Endodermal cell (in vitro differentiated cells): Measurements from ENCODE around the gene DMRTC1. TPM values are rescaled to one million over a fixed set of nuclear protein-coding genes. Genes with fewer than 3 reads are reported as not detected.
"Not testable (repeated sequence)": the region's sequence is repeated elsewhere in the genome, so short reads cannot be mapped to it uniquely, and the experiment has no call there.

Experiments
- DNase-seq: peaks from one replicate; pipeline ENCODE4 v3.0.0-alpha.2; 2017
- H3K27ac ChIP-seq: 2 replicates; pipeline ENCODE4 v1.5.1; 2013; ENCODE audit warnings: mild to moderate bottlenecking, low read depth, low read length, moderate library complexity
- H3K27me3 ChIP-seq: 2 replicates; pipeline ENCODE4 v1.6.1; 2013; ENCODE audit warnings: mild to moderate bottlenecking, low read length, moderate library complexity; ENCODE audit not compliant: insufficient read depth, control insufficient read depth, poor library complexity, severe bottlenecking
- H3K36me3 ChIP-seq: 2 replicates; pipeline ENCODE4 v1.7.0; 2013; ENCODE audit warnings: mild to moderate bottlenecking, low read length, moderate library complexity; ENCODE audit not compliant: control insufficient read depth, insufficient read depth
- H3K4me1 ChIP-seq: one replicate; pipeline ENCODE4 v1.7.0; 2013; ENCODE audit warnings: low read length; ENCODE audit not compliant: control insufficient read depth, insufficient read depth
- H3K4me3 ChIP-seq: 2 replicates; pipeline ENCODE4 v1.5.1; 2013; ENCODE audit warnings: mild to moderate bottlenecking, low read length, moderate library complexity
- H3K9ac ChIP-seq: 2 replicates; pipeline ENCODE4 v1.6.1; 2013; ENCODE audit warnings: mild to moderate bottlenecking, low read length, moderate library complexity; ENCODE audit not compliant: poor library complexity, severe bottlenecking; ENCODE audit errors: extremely low read depth
- H3K9me3 ChIP-seq: 2 replicates; pipeline ENCODE4 v1.6.1; 2013; ENCODE audit warnings: mild to moderate bottlenecking, low read length, moderate library complexity; ENCODE audit not compliant: control insufficient read depth
- H3K27ac Mint-ChIP-seq: 2 replicates; pipeline ENCODE4 v1.8.0; 2020; ENCODE audit warnings: mixed read lengths
- H3K27me3 Mint-ChIP-seq: 2 replicates; pipeline ENCODE4 v1.8.0; 2021; ENCODE audit warnings: mild to moderate bottlenecking, mixed read lengths; ENCODE audit not compliant: insufficient read depth
- H3K36me3 Mint-ChIP-seq: 2 replicates; pipeline ENCODE4 v1.8.0; 2020; ENCODE audit warnings: low read depth, mixed read lengths
- H3K4me1 Mint-ChIP-seq: 2 replicates; pipeline ENCODE4 v1.8.0; 2020; ENCODE audit warnings: mixed read lengths
- H3K4me3 Mint-ChIP-seq: 2 replicates; pipeline ENCODE4 v1.8.0; 2020; ENCODE audit warnings: mild to moderate bottlenecking, moderate library complexity, mixed read lengths
- H3K9me3 Mint-ChIP-seq: 2 replicates; pipeline ENCODE4 v1.8.0; 2020; ENCODE audit warnings: mild to moderate bottlenecking, mixed read lengths
- WGBS, 2 experiments: methylation state at CpG; one replicate each; pipeline versions ENCODE4 v1.1.5 to v1.1.7; 2013; ENCODE audit warnings: missing lambda C conversion rate in 2 of 2, mixed read lengths in 1 of 2; ENCODE audit not compliant: insufficient coverage in 1 of 2, insufficient read length in 1 of 2; 5-methylcytosine and 5-hydroxymethylcytosine counted together
- long read RNA-seq, 4 experiments: library from polyadenylated mRNA in 2 of 4; library from RNA in 1 of 4; library from capped mRNA in 1 of 4; stranded (forward) in 3 of 4; unstranded in 1 of 4; transcript quantifications; one replicate each; pipeline ENCODE4 v2.0.0, GENCODE V29; 2020 to 2021; ENCODE audit warnings: inconsistent platforms in 1 of 4
- polyA plus RNA-seq, 2 experiments: library from polyadenylated mRNA; stranded (reverse); fragments of 50-300 nt; gene quantifications; one replicate each; pipeline ENCODE4 v1.2.3, GENCODE V29; 2013
- total RNA-seq, 2 donors: library from RNA; stranded (reverse); fragmentation: NEBNext Ultra II Directional in 1 of 2; extraction: Animal tissue kit (Norgen Biotek cat#: 25700) in 1 of 2; gene quantifications; 2 replicates in 1 of 2; 3 replicates in 1 of 2; pipeline ENCODE4 v1.2.1, GENCODE V29; 2021

DMRTC1 gene, protein sequence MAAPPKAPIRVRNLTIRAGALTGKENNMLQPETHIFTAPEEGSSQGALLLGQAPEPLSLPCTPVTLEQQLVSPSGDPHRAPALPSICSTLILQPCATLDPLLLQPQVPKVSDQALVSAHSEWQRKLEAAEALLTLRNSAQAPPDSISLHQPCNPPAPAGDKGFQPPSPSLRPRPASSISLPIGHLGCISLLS
- total RNA-seq, result not detected
- 0.18 TPM for polyA plus RNA-seq (2013, experiment 1 of 2)
- polyA plus RNA-seq (2013, experiment 2 of 2), result 0.25 TPM
- long read RNA-seq, experiment 1, partial matches to known transcripts, result 0 of 1 reads
- long read RNA-seq, experiment 1, other reads (novel, unspliced or antisense), result 1 of 1 reads
- long read RNA-seq, experiment 2, partial matches to known transcripts, result 0 of 2 reads
- long read RNA-seq, experiment 2, other reads (novel, unspliced or antisense), result 2 of 2 reads
- long read RNA-seq, experiment 3, result 0 reads
- long read RNA-seq, experiment 4, partial matches to known transcripts, result 0 of 2 reads
- long read RNA-seq, experiment 4, other reads (novel, unspliced or antisense), result 2 of 2 reads

DNA sequence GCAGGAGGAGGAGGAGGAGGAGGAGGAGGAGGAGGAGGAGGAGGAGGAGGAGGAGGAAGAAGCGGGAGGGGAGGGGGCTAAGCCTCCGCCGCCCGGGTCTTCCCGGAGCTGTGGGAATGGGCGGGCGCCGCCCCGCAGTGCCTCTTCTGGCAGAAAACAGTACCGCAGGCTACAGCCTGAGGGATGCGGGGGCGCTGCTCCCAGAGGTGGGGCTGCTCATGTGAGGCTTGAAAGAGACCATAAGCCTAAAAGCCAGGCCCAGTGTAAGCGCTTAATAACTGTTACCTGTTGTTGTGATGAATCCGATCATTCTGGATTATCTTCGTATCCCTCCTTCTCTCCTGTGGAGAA, at the start of gene DMRTC1:
TSS of gene DMRTC1 (minus strand) at position 19 of the 351 bp plus-strand sequence. CDS start 68,143 bp downstream, outside the sequence.
- H3K27me3 ChIP-seq, H3K27me3 Mint-ChIP-seq, H3K4me1 ChIP-seq, H3K9me3 ChIP-seq, H3K4me3 ChIP-seq, H3K4me1 Mint-ChIP-seq, H3K27ac Mint-ChIP-seq, H3K36me3 ChIP-seq, H3K9ac ChIP-seq, H3K4me3 Mint-ChIP-seq, H3K27ac ChIP-seq, H3K36me3 Mint-ChIP-seq, H3K9me3 Mint-ChIP-seq, DNase-seq: not testable (repeated sequence)
- no CpG with 5 or more reads among the region's 15 CpGs for WGBS, 2 experiments

DNA sequence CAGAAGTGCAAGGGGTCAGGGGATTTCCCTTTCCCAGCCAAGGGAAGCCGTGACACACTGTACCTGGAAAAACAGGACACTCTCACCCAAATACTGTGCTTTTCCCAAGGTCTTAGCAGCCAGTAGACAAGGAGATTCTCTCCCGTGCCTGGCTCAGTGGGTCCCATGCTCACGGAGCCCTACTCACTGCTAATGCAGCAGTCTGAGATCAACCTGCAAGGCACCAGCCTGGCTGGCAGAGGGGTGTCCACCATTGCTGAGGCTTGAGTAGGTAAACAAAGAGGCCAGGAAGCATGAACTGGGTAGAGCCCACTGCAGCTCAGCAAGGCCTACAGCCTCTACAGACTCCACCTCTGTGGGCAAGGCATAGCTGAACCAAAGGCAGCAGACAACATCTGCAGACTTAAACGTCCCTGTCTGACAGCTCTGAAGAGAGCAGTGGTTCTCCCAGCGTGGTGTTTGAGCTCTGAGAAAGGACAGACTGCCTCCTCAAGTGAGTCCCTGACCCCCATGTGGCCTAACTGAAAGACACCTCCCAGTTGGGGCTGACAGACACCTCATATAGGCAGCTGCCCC, 37.3 kb upstream of the DMRTC1 start:
- not testable (repeated sequence) for H3K4me3 ChIP-seq, H3K9me3 ChIP-seq, H3K4me3 Mint-ChIP-seq, H3K36me3 ChIP-seq, DNase-seq, H3K27me3 ChIP-seq, H3K9ac ChIP-seq, H3K36me3 Mint-ChIP-seq, H3K4me1 Mint-ChIP-seq, H3K27ac Mint-ChIP-seq, H3K27me3 Mint-ChIP-seq, H3K27ac ChIP-seq, H3K4me1 ChIP-seq
- peaks cover 48% of the 10 kb centered on the region for H3K9me3 Mint-ChIP-seq
- WGBS, 2 experiments, result 63% methylated on average over 5 of the region's 5 CpGs; no CpG with 5 or more reads in 1 of the 2 experiments

DNA sequence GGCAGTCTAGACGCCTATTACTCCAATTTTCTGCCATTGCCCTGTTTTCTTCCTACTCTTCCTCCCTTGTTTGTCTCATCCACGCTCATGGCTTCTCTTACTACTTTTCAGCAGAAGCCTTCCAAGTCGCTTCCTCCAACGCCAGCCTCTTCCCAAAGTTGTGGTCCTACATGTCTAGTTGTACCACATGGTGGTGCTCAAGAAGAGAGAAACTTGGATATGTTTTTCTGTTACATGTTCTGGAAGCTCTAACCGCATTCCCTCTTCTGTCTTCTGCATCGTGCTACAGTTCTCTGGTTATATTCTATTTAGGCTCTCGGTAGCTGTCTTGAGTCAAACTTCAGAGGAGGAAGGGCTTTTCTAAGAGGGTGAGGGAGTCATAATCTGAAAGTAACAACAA, 31.2 kb upstream of the DMRTC1 start:
- H3K36me3 ChIP-seq, H3K9me3 ChIP-seq, DNase-seq, H3K27ac Mint-ChIP-seq, H3K9ac ChIP-seq, H3K27me3 Mint-ChIP-seq, H3K27ac ChIP-seq, H3K9me3 Mint-ChIP-seq, H3K4me1 Mint-ChIP-seq, H3K36me3 Mint-ChIP-seq, H3K4me3 Mint-ChIP-seq, H3K4me3 ChIP-seq, H3K27me3 ChIP-seq, H3K4me1 ChIP-seq: not testable (repeated sequence)
- no CpG with 5 or more reads among the region's 7 CpGs for WGBS, 2 experiments

DNA sequence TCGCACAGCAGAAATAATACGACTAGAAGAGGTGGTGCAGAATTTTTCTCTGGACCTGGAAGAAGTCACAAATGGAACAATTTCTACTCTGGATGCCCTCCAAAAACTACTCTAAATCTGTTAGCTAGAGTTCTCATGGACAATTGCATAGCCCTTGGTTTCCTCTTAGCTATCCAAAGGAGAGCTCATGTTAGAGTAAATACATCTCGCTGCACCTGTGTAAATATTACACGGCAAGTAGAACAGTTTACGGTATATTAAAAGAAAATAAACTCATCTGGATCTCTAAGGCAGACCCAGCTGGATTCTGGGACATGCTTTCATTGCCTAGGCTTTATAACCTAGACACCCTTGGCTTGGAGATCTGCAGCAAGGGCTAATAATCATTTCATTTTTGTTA, 28.2 kb upstream of the DMRTC1 start:
- not testable (repeated sequence) for H3K9ac ChIP-seq, H3K27me3 Mint-ChIP-seq, H3K4me3 ChIP-seq, H3K4me3 Mint-ChIP-seq, H3K36me3 ChIP-seq, H3K27ac Mint-ChIP-seq, DNase-seq, H3K9me3 ChIP-seq, H3K27ac ChIP-seq, H3K4me1 Mint-ChIP-seq, H3K9me3 Mint-ChIP-seq, H3K36me3 Mint-ChIP-seq, H3K27me3 ChIP-seq, H3K4me1 ChIP-seq
- no CpG with 5 or more reads among the region's 5 CpGs for WGBS, 2 experiments

DNA sequence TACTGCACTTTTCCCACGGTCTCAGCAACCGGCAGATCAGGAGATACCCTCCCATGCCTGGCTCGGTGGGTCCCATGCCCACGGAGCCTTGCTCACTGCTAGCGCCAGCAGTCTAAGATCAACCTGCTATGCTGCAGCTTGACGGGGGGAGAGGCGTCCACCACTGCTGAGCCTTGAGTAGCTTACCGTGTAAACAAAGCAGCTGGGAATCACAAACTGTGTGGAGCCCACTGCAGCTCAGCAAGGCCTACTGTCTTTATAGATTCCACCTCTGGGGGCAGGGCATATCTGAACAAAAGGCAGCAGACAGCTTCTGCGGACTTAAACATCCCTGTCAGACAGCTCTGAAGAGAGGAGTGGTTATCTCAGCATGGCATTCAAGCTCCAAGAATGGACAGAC, 16.3 kb upstream of the DMRTC1 start:
- H3K27me3 ChIP-seq, H3K27ac Mint-ChIP-seq, H3K27me3 Mint-ChIP-seq, H3K9me3 ChIP-seq, H3K4me1 ChIP-seq, H3K4me3 ChIP-seq, DNase-seq, H3K9me3 Mint-ChIP-seq, H3K36me3 Mint-ChIP-seq, H3K4me1 Mint-ChIP-seq, H3K36me3 ChIP-seq, H3K4me3 Mint-ChIP-seq, H3K9ac ChIP-seq, H3K27ac ChIP-seq: not testable (repeated sequence)
- no CpG with 5 or more reads among the region's 9 CpGs for WGBS, 2 experiments

DNA sequence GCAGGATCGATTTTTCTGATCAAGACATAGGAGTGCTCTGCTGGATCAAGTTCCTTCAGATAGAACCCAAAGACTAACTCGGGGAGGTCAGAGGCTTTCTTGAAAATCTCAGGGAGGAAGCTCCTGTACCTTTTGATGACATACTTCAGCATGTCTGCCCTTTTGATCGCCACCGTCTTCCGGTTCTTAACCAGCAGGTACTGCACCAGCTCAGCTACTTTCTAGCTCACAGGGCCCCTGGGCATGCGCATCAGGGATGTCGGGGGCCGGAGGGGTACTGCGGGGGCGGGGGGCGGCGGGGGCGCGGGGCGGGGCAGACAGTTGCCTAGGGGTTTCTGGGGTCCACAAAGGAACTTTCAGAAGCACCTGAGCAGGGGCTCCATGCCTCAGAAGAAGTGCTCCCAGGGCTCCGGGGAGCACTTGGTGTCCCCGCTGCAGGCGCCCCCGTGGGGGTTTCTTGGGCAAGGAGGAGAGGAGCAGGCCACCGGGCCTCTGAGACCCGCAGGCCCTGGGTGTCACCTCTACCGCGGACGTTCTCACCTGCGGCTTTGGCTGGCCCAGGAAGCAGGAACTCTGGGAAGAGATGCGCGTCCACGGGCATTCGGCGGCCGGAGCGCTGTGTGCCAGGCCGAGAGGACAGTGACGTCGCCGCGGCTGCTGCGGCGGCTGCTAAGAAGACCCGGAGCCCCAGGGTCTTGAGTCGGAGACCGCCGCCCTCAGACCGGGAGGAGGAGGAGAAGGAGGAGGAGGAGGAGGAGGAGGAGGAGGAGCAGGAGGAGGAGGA, 410 bp downstream of the DMRTC1 start:
- H3K27ac ChIP-seq, H3K36me3 ChIP-seq, H3K27ac Mint-ChIP-seq, H3K4me1 Mint-ChIP-seq, H3K27me3 ChIP-seq, H3K36me3 Mint-ChIP-seq, H3K27me3 Mint-ChIP-seq, H3K4me1 ChIP-seq, DNase-seq, H3K4me3 Mint-ChIP-seq, H3K4me3 ChIP-seq, H3K9me3 ChIP-seq, H3K9me3 Mint-ChIP-seq, H3K9ac ChIP-seq: not testable (repeated sequence)
- no CpG with 5 or more reads among the region's 44 CpGs for WGBS, 2 experiments
